22Rv1 (cell line): ENCODE results near the gene PHGDH.

Source experiments
- CTCF ChIP-seq: fragments of 450-650 bp; IDR thresholded peaks from 2 replicates; pipeline ENCODE4 v1.5.1; 2017; ENCODE audit warnings: mild to moderate bottlenecking
- ZFX ChIP-seq: fragments of 450-650 bp; IDR thresholded peaks from 2 replicates; pipeline ENCODE4 v1.6.1; 2017; ENCODE audit warnings: antibody characterized with exemption, borderline replicate concordance

DNA sequence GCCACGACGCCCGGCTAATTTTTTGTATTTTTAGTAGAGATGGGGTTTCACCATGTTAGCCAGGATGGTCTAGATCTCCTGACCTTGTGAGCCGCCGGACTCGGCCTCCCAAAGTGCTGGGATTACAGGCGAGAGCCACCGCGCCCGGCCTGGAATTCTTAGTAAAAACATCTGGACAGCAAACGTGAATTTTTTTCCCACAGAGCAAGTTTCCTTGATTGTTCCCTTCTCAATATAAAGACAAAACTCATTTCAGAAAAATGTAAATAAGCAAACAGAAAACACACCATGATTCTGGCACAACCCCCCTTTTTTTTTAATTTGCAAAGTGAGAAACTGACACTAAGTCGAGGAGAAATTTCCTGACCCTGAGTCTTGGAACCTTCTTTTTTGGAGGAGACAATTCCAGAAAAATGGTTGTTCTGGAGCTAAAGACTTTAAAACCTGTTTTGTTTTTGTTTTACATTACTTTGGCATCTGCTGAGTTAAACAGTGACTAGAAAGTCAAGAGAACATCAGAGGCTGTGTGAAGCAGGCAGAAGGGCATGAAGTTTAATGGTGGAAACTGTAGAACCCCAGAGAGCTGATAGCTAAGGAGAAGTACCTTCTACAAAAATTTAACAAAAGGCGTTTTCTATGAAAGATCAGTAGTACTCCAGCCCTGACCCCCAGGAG is 67.3 kb downstream of the PHGDH start:
- TF ChIP-seq CTCF, result no peak
- no peak for TF ChIP-seq ZFX
